GM12891 (cell line): Measurements from ENCODE around the gene APBA2.

Experiments used
- POLR2A ChIP-seq: IDR thresholded peaks from 2 replicates; pipeline ENCODE4 v1.6.1; 2011; ENCODE audit warnings: low read depth, low read length, control low read depth
- TAF1 ChIP-seq: IDR thresholded peaks from 2 replicates; pipeline ENCODE4 v1.6.1; 2011; ENCODE audit warnings: low read depth, low read length, control low read depth

- TF ChIP-seq TAF1 (no peak), POLR2A (no peak)
Observed at GRCh38 chr15:29079479-29079878, 193.7 kb downstream of the APBA2 start.
